ENCODE results near the gene FAM180B. TPM values are rescaled to one million over a fixed set of nuclear protein-coding genes. Genes with fewer than 3 reads are reported as not detected.

Gene FAM180B
- total and polyA plus RNA-seq, 10 of the 15 experiments (the other 5 are each of a cell fraction or from before 2014, with no cell fraction given): 0.04 to 0.34 TPM; not detected in 8

- DNase-seq (ENCODE audit: low read depth, low spot score): no peak
- Histone ChIP-seq H4K20me1 (ENCODE audit: control insufficient read depth, insufficient read depth) (0 out of 2 replicates have a peak, but pooled peaks cover 3% of the 10 kb centered on the region), H3K9ac (ENCODE audit: control insufficient read depth, insufficient read depth, low read length) (no peak overlapping the region), H3K27me3 (replicated peaks in 1 of 2; ENCODE audit: control insufficient read depth in 2 of 2, insufficient read depth in 2 of 2, low read length in 1 of 2) (no peaks in the 10 kb centered on the region), H2AFZ (ENCODE audit: control insufficient read depth, low read depth, low read length) (no peak overlapping the region), H3K36me3 (ENCODE audit: control insufficient read depth in 2 of 2, insufficient read depth in 2 of 2, low read length in 1 of 2) (peaks cover 10 to 36% of the 10 kb centered on the region in 2 experiments), H3K9me3 (replicated peaks; ENCODE audit: control insufficient read depth, insufficient read depth, low read length) (no peaks in the 10 kb centered on the region), H3K4me1 (ENCODE audit: control insufficient read depth, insufficient read depth, low read length) (no peaks in the 10 kb centered on the region), H3K27ac (ENCODE audit: control insufficient read depth, insufficient read depth) (no peak overlapping the region), H3K79me2 (ENCODE audit: control insufficient read depth, insufficient read depth, low read length) (peaks cover 14% of the 10 kb centered on the region), H3K4me2 (ENCODE audit: control insufficient read depth, insufficient read depth) (no peak overlapping the region), H3K4me3 (no peak overlapping the region)
- ChIA-PET RAD21 (ENCODE audit: unreplicated experiment) (no interaction called here), CTCF (no interaction called here), SMC1A (ENCODE audit: uncharacterized antibody, unreplicated experiment) (no interaction called here), POLR2A (interaction anchor here (2.4 kb wide), 1 partner anchor 9 kb away, joined by 7 read pairs; no protein-coding TSS in a partner anchor)
- in situ Hi-C loops (cut with MboI): no loop called here
- 92% methylated on average over 4 of the region's 4 CpGs for whole genome bisulfite sequencing (ENCODE audit: insufficient coverage, insufficient replicate concordance, low lambda C conversion rate, missing lambda C conversion rate)
- no peak for ATAC-seq
- BruUV-seq (replicated peaks): TSS peak; percentile 14
- intact Hi-C loops (cut with micrococcal nuclease; ENCODE audit: unreplicated experiment): no loop called here
- FAIRE-seq: no peak
- no peak for TF ChIP-seq SMC3 (IDR thresholded peaks at IDR 0.05; ENCODE audit: borderline replicate concordance, low read length)
- TF ChIP-seq NFYB (IDR thresholded peaks at IDR 0.05; ENCODE audit: insufficient read depth, low read depth, low read length): no peak
- no peak for TF ChIP-seq TARDBP (IDR thresholded peaks at IDR 0.05; ENCODE audit: borderline replicate concordance)
- TF ChIP-seq SRF (IDR thresholded peaks at IDR 0.05; ENCODE audit: low read depth in 2 of 2, low read length in 2 of 2): no peak
- TF ChIP-seq NFIC (IDR thresholded peaks at IDR 0.05; ENCODE audit: low read depth, low read length): no peak
- TF ChIP-seq RAD21 (IDR thresholded peaks at IDR 0.05; ENCODE audit: insufficient read depth, low read depth, low read length): no peak
- TF ChIP-seq SMAD1 (IDR thresholded peaks at IDR 0.05; ENCODE audit: low read depth, partially characterized antibody): no peak
- no peak for TF ChIP-seq PML (IDR thresholded peaks at IDR 0.05; ENCODE audit: low read length)
- TF ChIP-seq PAX8 (IDR thresholded peaks at IDR 0.05): no peak
- no peak for TF ChIP-seq MAX (IDR thresholded peaks at IDR 0.05; ENCODE audit: low read depth, low read length)
- no peak for TF ChIP-seq CEBPB (IDR thresholded peaks at IDR 0.05; ENCODE audit: borderline replicate concordance in 1 of 2, low read depth in 2 of 2, low read length in 2 of 2)
Measured at GRCh38 chr11:47571357-47571729, 15.1 kb upstream of the FAM180B start.

Measured in GM12878 (cell line).